Ectodermal cell (in vitro differentiated cells): ENCODE results near the gene CCDC102A.

Experiments
- H3K27ac ChIP-seq: 2 replicates; pipeline ENCODE4 v1.7.0; 2013; ENCODE audit warnings: mild to moderate bottlenecking, low read depth, low read length; ENCODE audit not compliant: insufficient read depth, poor library complexity, severe bottlenecking
- H3K27me3 ChIP-seq: 2 replicates; pipeline ENCODE4 v1.7.0; 2013; ENCODE audit warnings: mild to moderate bottlenecking, low read length; ENCODE audit not compliant: insufficient read depth, control insufficient read depth, poor library complexity, severe bottlenecking
- H3K36me3 ChIP-seq: one replicate; pipeline ENCODE4 v1.7.0; 2013; ENCODE audit warnings: low read length; ENCODE audit not compliant: control insufficient read depth, insufficient read depth
- H3K4me1 ChIP-seq: one replicate; pipeline ENCODE4 v1.7.0; 2013; ENCODE audit warnings: low read length; ENCODE audit not compliant: control insufficient read depth, insufficient read depth
- H3K4me3 ChIP-seq: 2 replicates; pipeline ENCODE4 v1.7.0; 2013; ENCODE audit warnings: low read depth, low read length, control low read depth; ENCODE audit not compliant: insufficient read depth
- H3K9me3 ChIP-seq: 2 replicates; pipeline ENCODE4 v1.7.0; 2013; ENCODE audit warnings: mild to moderate bottlenecking, low read length, moderate library complexity; ENCODE audit not compliant: control insufficient read depth
- WGBS, 2 experiments: methylation state at CpG; one replicate each; pipeline ENCODE4 v1.1.7; 2013; ENCODE audit warnings: missing lambda C conversion rate in 2 of 2; 5-methylcytosine and 5-hydroxymethylcytosine counted together

Gene CCDC102A

GRCh38 chr16:57512296-57513001, 23.9 kb downstream of the CCDC102A start:
- Histone ChIP-seq H3K36me3 (peaks cover 2% of the 10 kb centered on the region), H3K27me3 (no peaks in the 10 kb centered on the region), H3K9me3 (no peaks in the 10 kb centered on the region), H3K4me3 (no peak overlapping the region), H3K27ac (no peak overlapping the region), H3K4me1 (peaks cover 5% of the 10 kb centered on the region)
- 96 to 97% methylated on average over 15 to 23 of the region's 23 CpGs for WGBS, 2 experiments

GRCh38 chr16:57510016-57510871, 26.1 kb downstream of the CCDC102A start:
- no peaks in the 10 kb centered on the region for H3K9me3 ChIP-seq
- H3K4me1 ChIP-seq = peaks cover 10% of the 10 kb centered on the region
- WGBS, 2 experiments = 80 to 83% methylated on average over 10 of the region's 10 CpGs
- no peak overlapping the region for H3K27ac ChIP-seq
- H3K4me3 ChIP-seq = no peak overlapping the region
- no peaks in the 10 kb centered on the region for H3K36me3 ChIP-seq
- no peaks in the 10 kb centered on the region for H3K27me3 ChIP-seq

- WGBS, 2 experiments = 91 to 92% methylated on average over 12 of the region's 12 CpGs
- Histone ChIP-seq H3K9me3 (no peaks in the 10 kb centered on the region), H3K27ac (no peak overlapping the region), H3K36me3 (no peaks in the 10 kb centered on the region), H3K27me3 (no peaks in the 10 kb centered on the region), H3K4me3 (no peak overlapping the region), H3K4me1 (peaks cover 10% of the 10 kb centered on the region)
Observed at GRCh38 chr16:57509231-57509923, 27.0 kb downstream of the CCDC102A start.

DNA sequence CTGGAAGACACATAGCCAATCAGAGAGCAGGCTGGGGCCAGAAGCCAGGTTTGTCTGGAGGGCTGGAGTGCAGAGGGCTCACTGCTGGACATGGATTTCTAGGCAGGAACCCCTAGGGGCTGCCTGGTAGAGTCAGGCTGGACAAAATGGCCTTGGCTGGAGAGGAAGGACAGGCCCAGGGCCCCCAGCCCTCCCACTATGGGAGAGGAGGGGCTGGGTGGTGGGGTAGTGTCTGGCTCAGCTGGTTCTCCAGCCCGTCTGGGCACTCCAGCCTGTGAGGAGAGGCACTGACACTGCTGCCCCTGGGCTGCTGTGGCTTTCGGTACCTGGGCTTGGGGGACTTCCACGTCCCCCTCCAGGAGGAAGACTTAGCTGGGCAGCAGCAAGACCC, 28.3 kb downstream of the CCDC102A start:
- Histone ChIP-seq H3K4me3 (no peak overlapping the region), H3K9me3 (no peaks in the 10 kb centered on the region), H3K4me1 (peaks cover 10% of the 10 kb centered on the region), H3K36me3 (no peaks in the 10 kb centered on the region), H3K27ac (no peak overlapping the region), H3K27me3 (no peaks in the 10 kb centered on the region)
- 75 to 82% methylated on average over 3 of the region's 3 CpGs for WGBS, 2 experiments

DNA sequence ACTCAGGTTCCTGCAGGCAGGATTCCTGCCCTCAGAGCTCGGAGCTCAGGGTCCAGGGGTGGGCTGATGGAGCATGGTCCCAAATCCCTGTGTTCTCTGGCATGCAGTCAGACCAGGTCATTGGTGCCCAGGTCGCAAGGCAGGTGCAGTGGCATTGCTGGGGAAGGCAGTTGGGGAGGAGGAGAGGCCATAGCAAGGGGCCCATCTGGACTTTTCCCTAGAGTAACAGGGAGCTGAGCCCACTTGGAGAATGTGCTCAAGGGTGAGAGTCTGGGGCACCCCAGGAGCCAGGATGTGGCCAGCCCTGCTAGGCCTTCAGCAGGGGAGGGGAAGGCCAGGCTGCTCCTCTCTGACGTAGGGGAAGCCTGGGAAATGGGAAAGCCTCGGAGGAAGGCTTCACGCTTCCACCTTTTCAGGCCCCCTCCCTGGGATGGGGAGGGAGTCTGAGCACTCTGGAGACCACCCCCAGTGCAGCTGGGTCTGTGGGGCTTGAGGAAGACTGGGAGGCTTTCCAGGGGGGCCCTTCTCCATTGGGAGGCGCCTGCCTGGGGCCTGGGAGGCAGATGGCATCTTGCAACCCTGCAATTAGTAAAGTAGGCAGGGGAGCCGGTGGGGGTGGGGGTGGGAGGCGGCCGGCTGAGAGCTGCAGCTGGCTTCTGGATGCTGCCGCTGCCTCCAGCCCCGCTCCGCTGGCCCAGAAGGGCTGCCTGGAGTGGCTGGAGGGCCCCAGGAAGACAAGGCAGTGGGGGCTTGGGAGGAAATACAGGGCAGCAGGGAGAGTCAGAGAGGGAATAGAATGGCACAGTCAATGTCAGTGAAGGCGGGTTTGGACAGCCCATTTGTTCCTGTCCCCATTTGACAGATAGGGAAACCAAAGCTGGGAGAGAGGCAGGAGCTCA, 29.0 kb downstream of the CCDC102A start:
- Histone ChIP-seq H3K9me3 (no peaks in the 10 kb centered on the region), H3K27ac (no peak overlapping the region), H3K4me1 (peaks cover 10% of the 10 kb centered on the region), H3K4me3 (no peak overlapping the region), H3K27me3 (no peaks in the 10 kb centered on the region), H3K36me3 (no peaks in the 10 kb centered on the region)
- WGBS, 2 experiments = 43 to 48% methylated on average over 13 of the region's 13 CpGs

- Histone ChIP-seq H3K27me3 (no peaks in the 10 kb centered on the region), H3K27ac (no peak overlapping the region), H3K4me3 (no peak overlapping the region), H3K9me3 (no peaks in the 10 kb centered on the region), H3K4me1 (peaks cover 7% of the 10 kb centered on the region), H3K36me3 (no peaks in the 10 kb centered on the region)
- 87 to 88% methylated on average over 6 of the region's 6 CpGs for WGBS, 2 experiments
Observed at GRCh38 chr16:57505169-57505568, 31.2 kb downstream of the CCDC102A start.

- Histone ChIP-seq H3K9me3 (no peaks in the 10 kb centered on the region), H3K4me3 (no peak overlapping the region), H3K36me3 (no peaks in the 10 kb centered on the region), H3K27me3 (no peaks in the 10 kb centered on the region), H3K4me1 (peaks cover 7% of the 10 kb centered on the region), H3K27ac (no peak overlapping the region)
- WGBS, 2 experiments = 92 to 94% methylated on average over 5 of the region's 5 CpGs
Observed at GRCh38 chr16:57504491-57504890, 31.9 kb downstream of the CCDC102A start.

- no peaks in the 10 kb centered on the region for H3K27me3 ChIP-seq
- H3K4me1 ChIP-seq = peaks cover 7% of the 10 kb centered on the region
- H3K9me3 ChIP-seq = no peaks in the 10 kb centered on the region
- no peak overlapping the region for H3K27ac ChIP-seq
- H3K36me3 ChIP-seq = no peaks in the 10 kb centered on the region
- no peak overlapping the region for H3K4me3 ChIP-seq
- WGBS, 2 experiments = 90 to 96% methylated on average over 5 of the region's 6 CpGs
Observed at GRCh38 chr16:57504001-57504400, 32.4 kb downstream of the CCDC102A start.

- no peaks in the 10 kb centered on the region for H3K9me3 ChIP-seq
- no peak overlapping the region for H3K4me3 ChIP-seq
- no peak overlapping the region for H3K27ac ChIP-seq
- H3K4me1 ChIP-seq = peaks cover 7% of the 10 kb centered on the region
- H3K27me3 ChIP-seq = no peaks in the 10 kb centered on the region
- 78% methylated on average over 15 of the region's 15 CpGs for WGBS, 2 experiments
- H3K36me3 ChIP-seq = no peaks in the 10 kb centered on the region
Observed at GRCh38 chr16:57503366-57503765, 33.0 kb downstream of the CCDC102A start.
